Right lobe of liver (tissue), 6 donors: ENCODE data around the gene TAS2R41. TPM values are rescaled to one million over a fixed set of nuclear protein-coding genes. Genes with fewer than 3 reads are reported as not detected.
A peak's percentile ranks its signal among the peaks of the same experiment; 100 is the strongest.

Experiments
- ATAC-seq, 4 donors: fragments of 200-7000 bp; cut with Tn5 transposase; one replicate each; pipeline ENCODE4 v1.9.1; 2020; ENCODE audit warnings: mild to moderate bottlenecking in 4 of 4, moderate library complexity in 4 of 4
- DNase-seq, 3 donors: peaks; one replicate each; pipeline ENCODE4 v3.0.0-alpha.2; 2020
- H3K27ac ChIP-seq, 3 donors: fragments of 200-600 bp; one replicate each; pipeline ENCODE4 v1.8.0; 2022
- H3K27me3 ChIP-seq, 2 donors: fragments of 200-600 bp; one replicate each; pipeline ENCODE4 v1.8.0; 2022
- H3K36me3 ChIP-seq, 4 donors: fragments of 200-600 bp; sonication (generic) in 1 of 4; one replicate each; pipeline versions ENCODE4 v1.5.1 to v1.8.0; 2017 to 2022; ENCODE audit warnings: control low read depth in 1 of 4
- H3K4me1 ChIP-seq, 4 donors: fragments of 200-600 bp; sonication (generic) in 1 of 4; one replicate each; pipeline versions ENCODE4 v1.5.1 to v1.8.0; 2017 to 2022; ENCODE audit warnings: control low read depth in 1 of 4
- H3K4me3 ChIP-seq, 3 donors: fragments of 200-600 bp; one replicate each; pipeline ENCODE4 v1.8.0; 2022
- H3K9me3 ChIP-seq, 4 donors: fragments of 200-600 bp; sonication (generic) in 1 of 4; one replicate each; pipeline versions ENCODE4 v1.5.1 to v1.8.0; 2017 to 2022; ENCODE audit warnings: control low read depth in 1 of 4
- POLR2A ChIP-seq: fragments of 450-650 bp; IDR thresholded peaks from one replicate; pipeline ENCODE4 v1.6.1; 2017; ENCODE audit warnings: antibody characterized with exemption, mild to moderate bottlenecking
- WGBS: methylation state at CpG from one replicate; pipeline ENCODE4 v1.1.6; 2018; ENCODE audit warnings: low coverage, low lambda C conversion rate; ENCODE audit not compliant: insufficient coverage; ENCODE audit errors: missing lambda C conversion rate; 5-methylcytosine and 5-hydroxymethylcytosine counted together
- intact Hi-C, 2 donors: fragments of 100-400 bp; cut with DNase I; formaldehyde crosslinking; loops; one replicate each; pipeline versions ENCODE4 v1.11.2 to v1.14.1; 2022
- total RNA-seq, 6 experiments: library from RNA; depleted of rRNA in 2 of 6; stranded (reverse); fragments of >200 nt in 2 of 6; fragmentation: NEBNext Ultra II Directional in 3 of 6; extraction: Animal tissue kit (Norgen Biotek cat#: 25700) in 3 of 6; gene quantifications; one replicate each; pipeline versions ENCODE4 v1.1.0 to v1.2.4, GENCODE V29; 2016 to 2023
- TF ChIP-seq, protein P1 (sequence below), 4 donors: fragments of 200-600 bp in 3 of 4; fragments of 450-650 bp in 1 of 4; IDR thresholded peaks; one replicate each; pipeline versions ENCODE4 v1.5.1 to v1.8.0; 2016 to 2022; ENCODE audit warnings: antibody characterized with exemption in 4 of 4, mild to moderate bottlenecking in 2 of 4
- donor health status: DM: no; HTN: yes; CAD: no.
- donor health status: DM: no; HTN: no; CAD: no.
- donor health status: DM: no; HTN: no; CAD: no.
- donor health status: DM: no; HTN: yes; CAD: no.
- donor health status: DM: no; HTN: yes; CAD: no.

Gene TAS2R41
- total RNA-seq, 6 experiments from 2014 or later = not detected

DNA sequence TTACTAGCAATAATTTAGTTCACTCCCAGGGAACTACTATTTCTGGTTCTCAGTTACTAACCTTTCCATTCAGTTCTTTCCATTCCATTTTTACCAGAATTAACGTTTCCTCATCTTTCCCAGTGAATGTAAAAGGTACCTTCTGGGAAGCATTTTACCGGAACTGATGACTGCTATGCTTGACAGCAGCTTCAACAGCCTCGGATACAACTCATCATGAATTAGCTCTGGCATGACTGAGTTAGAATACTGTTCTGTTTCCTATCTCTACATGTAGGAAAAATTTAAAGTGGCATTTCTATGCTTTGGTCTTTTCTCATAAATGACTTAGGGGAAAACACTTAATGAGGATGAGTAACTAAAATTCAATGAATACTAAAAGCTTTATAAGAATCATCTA is 18.6 kb downstream of the TAS2R41 start:
- Histone ChIP-seq H3K27ac (no peak overlapping the region), H3K4me1 (no peaks in the 10 kb centered on the region), H3K4me3 (no peak overlapping the region), H3K9me3 (no peaks in the 10 kb centered on the region), H3K27me3 (no peaks in the 10 kb centered on the region), H3K36me3 (no peaks in the 10 kb centered on the region)
- DNase-seq (no peak), ATAC-seq (no peak)
- intact Hi-C loops = no loop called here
- WGBS = 42% methylated on average over 3 of the region's 3 CpGs
- TF ChIP-seq, protein P1, sequence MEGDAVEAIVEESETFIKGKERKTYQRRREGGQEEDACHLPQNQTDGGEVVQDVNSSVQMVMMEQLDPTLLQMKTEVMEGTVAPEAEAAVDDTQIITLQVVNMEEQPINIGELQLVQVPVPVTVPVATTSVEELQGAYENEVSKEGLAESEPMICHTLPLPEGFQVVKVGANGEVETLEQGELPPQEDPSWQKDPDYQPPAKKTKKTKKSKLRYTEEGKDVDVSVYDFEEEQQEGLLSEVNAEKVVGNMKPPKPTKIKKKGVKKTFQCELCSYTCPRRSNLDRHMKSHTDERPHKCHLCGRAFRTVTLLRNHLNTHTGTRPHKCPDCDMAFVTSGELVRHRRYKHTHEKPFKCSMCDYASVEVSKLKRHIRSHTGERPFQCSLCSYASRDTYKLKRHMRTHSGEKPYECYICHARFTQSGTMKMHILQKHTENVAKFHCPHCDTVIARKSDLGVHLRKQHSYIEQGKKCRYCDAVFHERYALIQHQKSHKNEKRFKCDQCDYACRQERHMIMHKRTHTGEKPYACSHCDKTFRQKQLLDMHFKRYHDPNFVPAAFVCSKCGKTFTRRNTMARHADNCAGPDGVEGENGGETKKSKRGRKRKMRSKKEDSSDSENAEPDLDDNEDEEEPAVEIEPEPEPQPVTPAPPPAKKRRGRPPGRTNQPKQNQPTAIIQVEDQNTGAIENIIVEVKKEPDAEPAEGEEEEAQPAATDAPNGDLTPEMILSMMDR (IDR thresholded peaks at IDR 0.05) = no peak
- no peak for TF ChIP-seq POLR2A

DNA sequence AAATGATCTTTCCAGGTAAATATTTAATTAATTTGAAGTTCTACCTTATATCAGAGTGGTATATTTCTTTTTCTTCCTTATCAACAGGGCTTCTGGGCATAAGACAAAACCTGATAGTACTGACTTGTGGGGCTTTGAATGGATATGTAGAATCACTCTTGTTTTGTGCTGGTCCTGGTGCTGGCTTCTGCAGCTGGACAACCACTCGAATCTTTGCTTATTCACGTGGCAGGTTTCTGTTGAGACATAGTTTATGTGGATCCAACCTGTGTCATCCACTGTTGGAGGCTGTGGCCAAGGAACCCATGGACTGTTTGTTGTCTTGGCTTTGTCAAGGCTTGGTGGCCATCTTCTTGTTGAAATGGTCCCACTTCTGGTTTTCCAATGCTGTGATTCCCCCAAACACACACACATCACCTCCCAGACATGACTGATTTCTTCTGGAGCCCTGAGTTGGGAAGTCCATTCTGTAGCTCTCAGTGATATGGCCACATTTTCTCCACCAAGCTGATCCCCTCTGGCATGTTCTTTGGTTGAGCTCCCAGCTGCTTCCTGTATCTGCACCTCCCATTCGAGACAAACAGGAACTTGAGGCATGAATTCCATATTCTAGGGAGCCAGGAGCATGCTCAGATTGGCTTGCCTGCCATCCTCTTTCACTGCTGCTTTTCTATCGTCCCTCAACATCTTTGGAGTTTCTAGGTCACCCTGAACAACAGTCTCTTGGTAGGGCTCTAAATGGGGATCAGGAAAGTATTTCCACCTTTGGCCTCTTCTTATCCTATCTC is 19.5 kb downstream of the TAS2R41 start:
- TF ChIP-seq, protein P1 (IDR thresholded peaks at IDR 0.05) = no peak
- TF ChIP-seq POLR2A = no peak
- H3K27me3 ChIP-seq = no peaks in the 10 kb centered on the region
- intact Hi-C loops = no loop called here
- no peaks in the 10 kb centered on the region for H3K9me3 ChIP-seq
- H3K4me1 ChIP-seq = no peaks in the 10 kb centered on the region
- no peak for DNase-seq
- no peak for ATAC-seq
- H3K27ac ChIP-seq = no peak overlapping the region
- H3K4me3 ChIP-seq = no peak overlapping the region
- H3K36me3 ChIP-seq = no peaks in the 10 kb centered on the region
- WGBS = 74% methylated on average over 3 of the region's 4 CpGs

DNA sequence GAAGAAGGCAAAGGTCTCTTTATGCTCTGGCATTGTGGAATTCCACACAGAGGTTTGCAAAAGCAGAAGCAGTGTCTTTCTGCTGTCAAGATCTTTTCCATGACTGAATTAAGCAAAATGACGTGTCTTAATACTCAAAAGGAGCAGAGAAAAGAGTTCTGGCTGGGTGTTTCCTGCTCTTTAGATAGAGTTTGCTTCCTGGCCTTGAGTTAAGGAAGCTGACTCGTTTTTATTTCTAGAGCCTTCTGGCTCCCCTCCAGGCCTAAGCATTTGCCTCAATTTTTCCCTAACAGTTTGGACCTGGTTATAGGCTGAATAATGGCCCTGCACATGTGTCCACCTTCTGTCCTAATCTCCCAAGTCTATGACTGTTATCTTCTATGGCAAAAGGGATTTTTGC is 21.6 kb downstream of the TAS2R41 start:
- H3K4me3 ChIP-seq = no peak overlapping the region
- no peaks in the 10 kb centered on the region for H3K36me3 ChIP-seq
- TF ChIP-seq, protein P1 (IDR thresholded peaks at IDR 0.05) = no peak
- no peak for TF ChIP-seq POLR2A
- no peaks in the 10 kb centered on the region for H3K4me1 ChIP-seq
- peak overlapping the region; percentile 17 to 33 (median 24) for H3K27ac ChIP-seq
- no peaks in the 10 kb centered on the region for H3K27me3 ChIP-seq
- H3K9me3 ChIP-seq = no peaks in the 10 kb centered on the region
- intact Hi-C loops = no loop called here
- ATAC-seq = peak; percentile 74 to 84 (median 80)
- no peak for DNase-seq
- WGBS = 18% methylated on average over 2 of the region's 2 CpGs

GRCh38 chr7:143499743-143500348 is 22.2 kb downstream of the TAS2R41 start:
- Histone ChIP-seq H3K4me3 (no peak overlapping the region), H3K36me3 (no peaks in the 10 kb centered on the region), H3K9me3 (no peaks in the 10 kb centered on the region), H3K27me3 (no peaks in the 10 kb centered on the region), H3K27ac (peak overlapping the region in 2 of 3 donors; percentile 17 to 24), H3K4me1 (no peaks in the 10 kb centered on the region)
- DNase-seq (no peak), ATAC-seq (peak; percentile 51 to 70 (median 58))
- no peak for TF ChIP-seq POLR2A
- TF ChIP-seq, protein P1 (IDR thresholded peaks at IDR 0.05) = no peak
- intact Hi-C loops = no loop called here
- WGBS = 52% methylated on average over 8 of the region's 8 CpGs
